Esophagus muscularis mucosa (tissue), 3 donors: ENCODE data around the gene PLXDC1.

Experiments
- POLR2A ChIP-seq: fragments of 450-650 bp; IDR thresholded peaks from one replicate; pipeline ENCODE4 v1.6.1; 2017; ENCODE audit warnings: antibody characterized with exemption, moderate library complexity, mild to moderate bottlenecking, low read depth
- POLR2AphosphoS5 ChIP-seq, 2 donors: sonication (generic); formaldehyde crosslinking; IDR thresholded peaks; one replicate each; pipeline ENCODE4 v1.6.1; 2017; ENCODE audit warnings: antibody characterized with exemption in 2 of 2
- TF ChIP-seq, protein P1 (sequence below), 3 experiments: fragments of 200-600 bp in 2 of 3; fragments of 450-650 bp in 1 of 3; sonication (generic) in 2 of 3; IDR thresholded peaks; one replicate each; pipeline ENCODE4 v1.5.1; 2017 to 2019; ENCODE audit warnings: antibody characterized with exemption in 3 of 3, mild to moderate bottlenecking in 2 of 3, moderate library complexity in 1 of 3

- TF ChIP-seq POLR2AphosphoS5 (IDR thresholded peaks at IDR 0.05) (no peak), POLR2A (no peak)
- TF ChIP-seq, protein P1, sequence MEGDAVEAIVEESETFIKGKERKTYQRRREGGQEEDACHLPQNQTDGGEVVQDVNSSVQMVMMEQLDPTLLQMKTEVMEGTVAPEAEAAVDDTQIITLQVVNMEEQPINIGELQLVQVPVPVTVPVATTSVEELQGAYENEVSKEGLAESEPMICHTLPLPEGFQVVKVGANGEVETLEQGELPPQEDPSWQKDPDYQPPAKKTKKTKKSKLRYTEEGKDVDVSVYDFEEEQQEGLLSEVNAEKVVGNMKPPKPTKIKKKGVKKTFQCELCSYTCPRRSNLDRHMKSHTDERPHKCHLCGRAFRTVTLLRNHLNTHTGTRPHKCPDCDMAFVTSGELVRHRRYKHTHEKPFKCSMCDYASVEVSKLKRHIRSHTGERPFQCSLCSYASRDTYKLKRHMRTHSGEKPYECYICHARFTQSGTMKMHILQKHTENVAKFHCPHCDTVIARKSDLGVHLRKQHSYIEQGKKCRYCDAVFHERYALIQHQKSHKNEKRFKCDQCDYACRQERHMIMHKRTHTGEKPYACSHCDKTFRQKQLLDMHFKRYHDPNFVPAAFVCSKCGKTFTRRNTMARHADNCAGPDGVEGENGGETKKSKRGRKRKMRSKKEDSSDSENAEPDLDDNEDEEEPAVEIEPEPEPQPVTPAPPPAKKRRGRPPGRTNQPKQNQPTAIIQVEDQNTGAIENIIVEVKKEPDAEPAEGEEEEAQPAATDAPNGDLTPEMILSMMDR (IDR thresholded peaks at IDR 0.05) = no peak
Observed at GRCh38 chr17:39028690-39029089, 122.7 kb downstream of the PLXDC1 start.
